ENCODE measurements around the gene RDH11. TPM values are rescaled to one million over a fixed set of nuclear protein-coding genes. Genes with fewer than 3 reads are reported as not detected.
A peak's percentile ranks its signal among the peaks of the same experiment; 100 is the strongest.
"Not testable (repeated sequence)": the region's sequence is repeated elsewhere in the genome, so short reads cannot be mapped to it uniquely, and the experiment has no call there.

Gene RDH11
- total RNA-seq, 3 donors from 2014 or later = 36.0 to 44.1 (median 38.3) TPM

DNA sequence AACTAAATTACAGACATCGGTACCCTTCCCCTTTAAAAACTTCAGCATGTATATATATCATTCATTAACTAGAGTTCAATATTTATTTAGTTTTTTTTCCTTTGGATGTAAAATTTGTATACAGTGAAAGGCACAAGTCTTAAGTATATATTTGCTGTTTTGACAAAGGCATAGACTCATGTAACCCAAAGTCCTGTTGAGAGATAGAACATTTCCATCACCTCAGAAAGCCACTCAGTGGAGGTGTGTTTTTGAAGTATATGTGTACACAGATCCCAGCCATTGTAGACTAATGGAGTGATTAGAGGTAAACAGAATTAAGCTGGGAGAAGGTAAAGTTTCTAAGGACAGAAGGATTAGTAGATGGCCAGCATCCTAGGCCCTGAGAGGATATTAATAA is 21.5 kb upstream of the RDH11 start:
- intact Hi-C loops (cut with DNase I, micrococcal nuclease) = no loop called here
- ATAC-seq = no peak

DNA sequence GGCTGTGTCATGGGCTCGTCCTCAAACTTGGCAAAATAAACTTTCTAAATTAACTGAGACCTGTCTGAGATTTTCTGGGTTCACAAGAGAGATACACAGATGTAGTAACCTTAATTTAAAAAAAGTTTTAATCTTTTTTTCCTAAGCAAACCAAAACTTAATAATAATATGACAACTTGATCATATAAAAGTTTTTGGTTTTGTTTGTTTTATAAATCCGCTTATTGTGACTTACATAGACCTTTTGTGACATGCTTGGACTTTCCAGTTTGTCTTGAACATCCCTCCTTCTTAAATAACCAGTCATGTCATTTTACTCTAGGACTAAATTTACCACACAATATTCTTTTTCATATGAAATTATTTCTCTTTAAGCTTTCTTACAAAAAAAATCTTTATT is 14.6 kb upstream of the RDH11 start:
- DNase-seq = no peak
- TF ChIP-seq, protein P1, sequence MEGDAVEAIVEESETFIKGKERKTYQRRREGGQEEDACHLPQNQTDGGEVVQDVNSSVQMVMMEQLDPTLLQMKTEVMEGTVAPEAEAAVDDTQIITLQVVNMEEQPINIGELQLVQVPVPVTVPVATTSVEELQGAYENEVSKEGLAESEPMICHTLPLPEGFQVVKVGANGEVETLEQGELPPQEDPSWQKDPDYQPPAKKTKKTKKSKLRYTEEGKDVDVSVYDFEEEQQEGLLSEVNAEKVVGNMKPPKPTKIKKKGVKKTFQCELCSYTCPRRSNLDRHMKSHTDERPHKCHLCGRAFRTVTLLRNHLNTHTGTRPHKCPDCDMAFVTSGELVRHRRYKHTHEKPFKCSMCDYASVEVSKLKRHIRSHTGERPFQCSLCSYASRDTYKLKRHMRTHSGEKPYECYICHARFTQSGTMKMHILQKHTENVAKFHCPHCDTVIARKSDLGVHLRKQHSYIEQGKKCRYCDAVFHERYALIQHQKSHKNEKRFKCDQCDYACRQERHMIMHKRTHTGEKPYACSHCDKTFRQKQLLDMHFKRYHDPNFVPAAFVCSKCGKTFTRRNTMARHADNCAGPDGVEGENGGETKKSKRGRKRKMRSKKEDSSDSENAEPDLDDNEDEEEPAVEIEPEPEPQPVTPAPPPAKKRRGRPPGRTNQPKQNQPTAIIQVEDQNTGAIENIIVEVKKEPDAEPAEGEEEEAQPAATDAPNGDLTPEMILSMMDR (IDR thresholded peaks at IDR 0.05) = no peak
- no peak overlapping the region for H3K4me3 ChIP-seq
- H3K4me1 ChIP-seq (ENCODE audit: low read depth) = no peaks in the 10 kb centered on the region
- no peak for ATAC-seq
- H3K36me3 ChIP-seq (ENCODE audit: low read depth) = no peaks in the 10 kb centered on the region
- intact Hi-C loops (cut with DNase I, micrococcal nuclease) = no loop called here
- H3K9me3 ChIP-seq = peaks cover 9% of the 10 kb centered on the region

More for the DNA sequence above, 21.5 kb upstream of the RDH11 start:
- no peak for DNase-seq
- H3K9me3 ChIP-seq = no peaks in the 10 kb centered on the region
- TF ChIP-seq, protein P1 (IDR thresholded peaks at IDR 0.05) = no peak
- H3K4me1 ChIP-seq (ENCODE audit: low read depth) = peaks cover 3% of the 10 kb centered on the region
- no peaks in the 10 kb centered on the region for H3K36me3 ChIP-seq (ENCODE audit: low read depth)
- H3K4me3 ChIP-seq = no peak overlapping the region

DNA sequence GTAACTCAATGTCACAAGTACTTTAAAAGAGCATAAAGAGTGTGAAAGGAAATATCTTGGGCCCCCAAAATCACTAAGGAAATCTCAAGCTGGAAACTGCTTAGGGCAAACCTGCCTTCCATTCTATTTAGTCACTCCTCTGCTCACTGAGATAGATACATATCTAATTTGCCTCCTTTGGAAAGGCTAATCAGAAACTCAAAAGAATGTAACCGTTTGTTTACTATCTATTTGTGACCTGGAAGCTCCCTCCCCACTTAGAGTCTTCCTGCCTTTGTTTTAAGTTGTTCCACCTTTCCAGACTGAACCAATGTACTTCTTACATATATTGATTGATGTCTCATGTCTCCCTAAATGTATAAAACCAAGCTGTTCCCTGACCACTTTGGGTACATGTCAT is 14.2 kb upstream of the RDH11 start:
- H3K4me3 ChIP-seq; ATAC-seq; H3K4me1 ChIP-seq (ENCODE audit: low read depth); H3K36me3 ChIP-seq (ENCODE audit: low read depth); H3K9me3 ChIP-seq; DNase-seq; intact Hi-C loops (cut with DNase I, micrococcal nuclease): not testable (repeated sequence)

DNA sequence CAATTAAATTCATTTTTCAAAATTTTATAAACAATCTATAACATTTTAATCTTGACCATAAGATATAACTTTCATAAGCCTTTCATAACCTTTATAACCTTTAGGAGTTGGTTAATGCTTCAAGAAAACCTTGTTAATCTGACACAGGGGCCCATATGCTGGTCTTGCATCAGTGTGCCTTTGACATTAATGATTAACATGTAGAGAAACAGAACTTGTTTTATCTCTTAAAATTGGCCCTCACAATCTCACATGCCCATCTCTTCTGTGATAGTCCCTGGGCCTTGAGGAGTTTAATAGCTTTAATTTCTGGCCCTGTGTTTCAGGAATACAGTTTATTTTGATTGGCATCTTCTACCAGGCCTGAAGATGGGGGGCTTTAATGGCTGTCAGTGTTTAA is 13.8 kb upstream of the RDH11 start:
- H3K4me3 ChIP-seq; DNase-seq; intact Hi-C loops (cut with DNase I, micrococcal nuclease); ATAC-seq; H3K9me3 ChIP-seq; H3K36me3 ChIP-seq (ENCODE audit: low read depth); H3K4me1 ChIP-seq (ENCODE audit: low read depth): not testable (repeated sequence)

DNA sequence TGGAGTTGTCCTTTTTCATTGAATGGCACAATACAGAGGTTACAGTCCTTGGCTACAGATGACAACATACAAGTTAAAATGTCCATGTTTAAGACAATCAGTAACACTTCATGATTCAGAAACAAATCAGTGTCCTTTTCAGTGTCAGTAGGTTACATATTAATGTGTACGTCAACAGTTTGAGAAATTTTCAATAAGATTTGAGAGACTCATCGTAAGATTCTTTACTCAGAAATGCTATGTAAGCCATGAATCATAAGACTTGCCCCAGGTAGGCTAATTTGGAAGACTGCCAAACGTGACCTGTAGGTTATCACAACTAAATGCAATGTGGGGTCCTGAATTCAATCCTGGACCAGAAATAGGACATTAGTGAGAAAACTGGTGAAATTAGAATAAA is 9.6 kb upstream of the RDH11 start:
- ATAC-seq (no peak), DNase-seq (no peak)
- Histone ChIP-seq H3K36me3 (ENCODE audit: low read depth) (no peaks in the 10 kb centered on the region), H3K9me3 (peaks cover 7% of the 10 kb centered on the region), H3K4me1 (ENCODE audit: low read depth) (no peaks in the 10 kb centered on the region), H3K4me3 (no peak overlapping the region)
- intact Hi-C loops (cut with DNase I, micrococcal nuclease) = no loop called here
- TF ChIP-seq, protein P1 (IDR thresholded peaks at IDR 0.05) = no peak

DNA sequence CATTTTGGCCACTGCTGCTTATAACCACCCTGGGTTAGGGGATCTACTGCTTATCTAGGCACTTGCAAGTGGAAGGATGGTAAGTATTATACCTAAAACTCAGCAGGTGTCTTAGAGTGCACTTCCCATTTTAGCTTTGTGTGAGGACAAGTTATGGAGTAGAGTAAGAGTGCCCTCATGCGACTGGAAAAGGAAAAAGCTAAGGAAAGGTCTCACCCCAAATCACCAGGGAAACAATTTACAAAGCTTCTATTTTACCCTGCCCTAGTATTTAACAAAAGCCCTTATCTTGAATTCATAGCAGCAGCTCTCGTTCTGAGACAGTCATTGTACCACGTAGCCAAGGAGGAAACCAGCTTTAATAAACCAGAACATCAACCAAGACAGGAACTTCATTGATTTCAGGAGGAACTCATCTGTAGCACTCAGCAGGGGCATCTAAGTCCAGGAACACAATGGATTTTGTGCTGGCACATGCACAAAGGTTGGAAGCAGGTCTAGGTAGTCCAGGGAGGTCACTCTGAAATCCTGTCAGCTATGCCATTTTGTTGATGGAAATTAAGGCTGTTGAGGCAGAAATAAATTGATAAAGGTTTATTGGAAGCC is 9.0 kb upstream of the RDH11 start:
- no peaks in the 10 kb centered on the region for H3K36me3 ChIP-seq (ENCODE audit: low read depth)
- peak; percentile 85 for ATAC-seq
- intact Hi-C loops (cut with DNase I, micrococcal nuclease) = loop anchor here in 1 of 2 donors (1.0 kb wide), 1 partner anchor 85 kb away; the partner anchor contains the start of gene ARG2
- TF ChIP-seq, protein P1 (IDR thresholded peaks at IDR 0.05) = no peak
- DNase-seq = peak in 1 of 3 donors; percentile 61
- peaks cover 2% of the 10 kb centered on the region for H3K9me3 ChIP-seq
- H3K4me1 ChIP-seq (ENCODE audit: low read depth) = no peaks in the 10 kb centered on the region
- H3K4me3 ChIP-seq = no peak overlapping the region

DNA sequence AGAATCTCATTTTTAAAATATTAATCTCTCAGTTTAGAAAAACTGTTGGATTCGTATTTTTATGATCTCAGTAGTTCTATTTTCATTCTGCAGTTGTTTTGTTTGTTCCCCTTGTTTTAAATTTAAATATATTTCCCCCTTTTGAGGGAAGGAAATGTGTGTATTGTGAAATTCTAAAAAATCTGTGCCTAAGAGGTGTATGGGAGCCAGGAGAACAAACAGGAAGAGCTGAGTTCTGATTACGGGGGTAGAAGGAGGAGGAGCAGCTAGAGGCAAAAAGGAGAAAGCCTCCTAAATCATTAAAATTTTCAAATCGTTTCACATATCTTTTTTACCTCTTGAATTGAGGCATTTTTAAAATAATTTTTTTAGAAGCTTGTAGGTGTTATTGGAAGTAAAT is 8.4 kb upstream of the RDH11 start:
- Histone ChIP-seq H3K36me3 (ENCODE audit: low read depth) (no peaks in the 10 kb centered on the region), H3K4me1 (ENCODE audit: low read depth) (no peaks in the 10 kb centered on the region), H3K4me3 (no peak overlapping the region), H3K9me3 (no peaks in the 10 kb centered on the region)
- TF ChIP-seq, protein P1 (IDR thresholded peaks at IDR 0.05) = no peak
- ATAC-seq (no peak), DNase-seq (no peak)
- intact Hi-C loops (cut with DNase I, micrococcal nuclease) = loop anchor here in 1 of 2 donors (1.0 kb wide), 1 partner anchor 85 kb away; the partner anchor contains the start of gene ARG2

DNA sequence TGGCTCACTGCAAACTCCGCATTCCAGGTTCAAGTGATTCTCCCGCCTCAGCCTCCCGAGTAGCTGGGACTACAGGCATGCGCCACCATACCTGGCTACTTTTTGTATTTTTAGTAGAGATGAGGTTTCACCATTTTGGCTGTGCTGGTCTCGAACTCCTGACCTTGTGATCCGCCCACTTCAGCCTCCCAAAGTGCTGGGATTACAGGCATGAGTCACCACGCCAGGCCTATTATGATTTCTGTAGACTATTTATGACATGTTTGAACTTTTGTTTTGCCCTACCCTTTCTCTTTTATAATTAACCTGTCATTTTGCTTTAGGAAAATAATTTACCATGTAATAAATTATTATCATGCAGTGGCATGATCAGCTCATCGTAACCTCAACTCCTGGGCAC is 5.9 kb upstream of the RDH11 start, which contains the start of gene RDH12:
RDH12 (plus strand) TSS at position 395 of the 400 bp plus-strand sequence. CDS start 20,757 bp downstream, outside the sequence.
- H3K36me3 ChIP-seq (ENCODE audit: low read depth); H3K9me3 ChIP-seq; intact Hi-C loops (cut with DNase I, micrococcal nuclease); H3K4me1 ChIP-seq (ENCODE audit: low read depth); DNase-seq; ATAC-seq; H3K4me3 ChIP-seq: not testable (repeated sequence)
